GM19025 (cell line): Measurements from ENCODE around the gene SYNE1.

Experiments
- ATAC-seq: cut with Tn5 transposase; IDR thresholded peaks from one replicate; pipeline ENCODE4 v1.9.1; 2021; ENCODE audit warnings: mild to moderate bottlenecking, low read depth, moderate library complexity; ENCODE audit not compliant: unreplicated experiment

The SYNE1 gene

GRCh38 chr6:152259234-152259633 lies 377.9 kb downstream of the SYNE1 start:
- ATAC-seq, result no peak

GRCh38 chr6:152257581-152257980 lies 379.6 kb downstream of the SYNE1 start:
- no peak for ATAC-seq

DNA sequence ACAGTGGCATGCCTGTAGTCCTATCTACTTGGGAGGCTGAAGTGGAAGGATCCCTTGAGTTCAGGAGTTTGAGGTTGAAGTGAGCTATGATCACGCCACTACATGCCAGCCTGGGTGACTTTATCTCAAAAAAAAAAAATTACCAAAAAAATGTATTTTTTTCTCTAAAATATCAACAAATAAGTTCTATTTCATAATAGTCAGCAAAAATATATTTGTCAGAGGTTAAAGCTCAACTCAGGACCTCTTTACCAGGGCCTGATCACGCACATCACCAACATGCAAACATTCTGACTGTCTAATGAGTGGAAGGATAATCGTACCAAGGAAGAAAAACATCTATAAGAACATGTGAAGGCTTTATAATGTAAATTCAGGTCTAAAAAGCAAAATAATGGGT lies 387.0 kb downstream of the SYNE1 start:
- no peak for ATAC-seq

DNA sequence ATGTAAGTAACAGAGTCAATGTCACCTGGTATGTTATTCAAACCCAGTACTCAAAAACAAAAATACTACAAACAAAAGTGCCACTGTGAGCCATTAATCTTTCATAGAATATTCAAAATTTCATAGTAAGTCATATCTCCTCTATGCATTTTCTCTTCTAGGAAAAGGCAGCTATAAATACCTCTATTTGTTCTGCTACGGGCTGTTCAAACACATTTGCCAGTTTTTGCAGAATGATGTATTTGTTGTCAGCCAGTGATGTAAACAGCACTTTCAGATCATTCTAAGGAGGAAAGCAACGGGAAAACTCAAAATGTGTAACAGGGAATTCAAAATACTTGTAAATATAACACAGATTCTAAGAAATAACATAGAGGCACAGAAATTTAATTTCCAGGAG lies 388.2 kb downstream of the SYNE1 start:
- no peak for ATAC-seq

DNA sequence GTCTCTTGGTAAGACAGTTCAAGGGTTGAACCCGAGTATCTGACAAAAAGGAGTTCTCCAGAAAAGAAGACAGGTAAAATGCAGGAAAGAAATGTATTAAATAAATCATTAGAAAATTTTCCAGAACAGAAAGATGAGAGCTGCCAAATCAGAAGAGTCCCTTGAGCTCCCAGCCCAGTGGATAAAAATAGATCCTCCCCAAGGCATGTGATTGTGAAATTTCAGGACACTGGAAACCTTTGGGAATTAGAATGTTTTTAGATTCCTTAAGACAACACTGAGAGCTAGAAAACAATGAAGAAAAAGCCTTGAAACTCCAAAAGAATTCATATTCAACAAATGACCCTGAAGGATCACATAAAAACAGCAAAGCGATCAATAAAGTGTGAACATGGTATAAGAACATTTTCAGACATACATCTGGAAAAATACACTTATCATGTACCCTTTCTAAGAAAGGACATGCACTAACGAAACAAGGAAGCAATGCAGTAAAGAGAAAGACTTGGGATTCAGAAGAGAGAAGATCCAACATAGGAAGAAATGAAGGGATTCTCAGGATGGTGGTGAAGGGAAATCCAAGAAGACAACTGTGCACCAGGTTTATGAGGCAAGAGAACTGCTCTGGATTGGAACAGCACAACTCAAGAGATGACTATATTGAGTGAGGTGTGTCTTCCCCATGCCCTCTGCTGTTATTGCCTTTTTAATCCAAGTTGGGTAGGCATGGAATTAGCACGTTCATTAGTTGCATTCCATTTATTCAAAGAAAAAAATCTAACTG lies 390.4 kb downstream of the SYNE1 start:
- no peak for ATAC-seq

- no peak for ATAC-seq
Observed at GRCh38 chr6:152244998-152245630, 392.0 kb downstream of the SYNE1 start.

DNA sequence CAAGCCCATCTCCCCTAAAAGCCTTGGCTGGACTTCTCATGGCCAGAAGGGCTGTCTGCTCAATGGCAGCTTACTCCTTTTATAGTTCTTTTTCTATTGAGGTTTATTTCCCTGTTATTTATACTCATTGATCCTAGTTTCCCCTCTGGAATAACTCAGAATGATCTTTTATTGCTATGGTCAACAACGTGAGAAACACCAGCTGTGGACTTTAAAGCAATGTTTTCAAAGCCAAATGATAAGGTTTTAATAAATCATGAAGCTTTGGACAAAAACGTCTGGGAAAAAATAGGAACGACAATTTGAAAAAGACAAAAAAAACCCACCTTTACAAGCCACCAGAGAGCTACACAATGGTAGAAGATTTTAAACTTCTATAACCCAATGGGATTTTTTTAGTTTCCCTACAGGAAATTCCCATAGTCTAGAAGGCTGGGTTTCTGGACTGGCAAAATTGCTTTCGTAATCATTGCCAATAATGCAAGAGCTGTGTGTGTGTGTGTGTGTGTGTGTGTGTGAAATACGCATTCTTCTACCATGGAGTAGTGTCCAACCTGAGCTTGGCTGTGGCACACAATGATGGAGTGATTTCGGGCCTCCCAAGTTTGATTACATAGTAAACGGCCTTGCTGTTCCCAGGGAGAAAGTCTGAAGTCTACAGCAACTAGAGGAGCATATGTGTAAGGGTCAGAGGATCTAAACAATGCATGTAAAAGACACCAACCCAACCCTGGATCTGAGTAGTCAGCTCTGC lies 396.0 kb downstream of the SYNE1 start:
- no peak for ATAC-seq

- ATAC-seq, result no peak
Observed at GRCh38 chr6:152240436-152240835, 396.7 kb downstream of the SYNE1 start.

DNA sequence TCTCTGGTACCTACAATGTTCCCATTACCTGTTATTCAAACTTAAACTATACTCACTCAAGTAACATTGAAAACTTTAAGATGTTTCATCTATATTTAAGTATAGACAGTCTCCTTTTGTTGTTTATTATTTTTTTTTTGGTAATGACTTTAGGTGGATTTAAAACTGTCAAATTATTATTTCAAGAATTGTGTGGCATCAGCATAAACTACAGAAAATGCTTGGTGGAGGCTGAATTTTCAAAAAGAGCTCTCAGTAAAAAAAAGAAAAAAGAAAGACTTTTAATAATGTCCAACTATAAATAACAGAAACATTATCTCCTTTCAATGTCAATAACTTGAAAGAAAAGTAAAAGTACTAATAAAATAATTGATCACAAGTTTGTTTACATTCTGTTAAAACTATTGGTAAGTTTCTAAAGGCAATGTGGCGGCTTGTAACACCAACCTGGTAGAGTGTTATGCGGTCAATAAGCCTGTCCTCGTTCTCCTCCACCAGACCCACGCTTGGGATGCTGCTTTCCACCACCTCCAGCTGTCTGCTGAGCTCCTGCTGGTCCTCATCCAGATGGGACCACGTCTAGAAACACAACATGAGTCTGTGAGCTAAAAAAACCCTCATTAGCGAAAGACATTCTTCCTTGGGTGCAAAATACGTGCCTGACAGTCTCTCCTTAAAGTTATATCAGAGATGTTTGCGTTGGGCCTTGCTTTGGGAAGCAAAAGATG lies 400.6 kb downstream of the SYNE1 start:
- no peak for ATAC-seq

- no peak for ATAC-seq
Observed at GRCh38 chr6:152233547-152234320, 403.4 kb downstream of the SYNE1 start.

DNA sequence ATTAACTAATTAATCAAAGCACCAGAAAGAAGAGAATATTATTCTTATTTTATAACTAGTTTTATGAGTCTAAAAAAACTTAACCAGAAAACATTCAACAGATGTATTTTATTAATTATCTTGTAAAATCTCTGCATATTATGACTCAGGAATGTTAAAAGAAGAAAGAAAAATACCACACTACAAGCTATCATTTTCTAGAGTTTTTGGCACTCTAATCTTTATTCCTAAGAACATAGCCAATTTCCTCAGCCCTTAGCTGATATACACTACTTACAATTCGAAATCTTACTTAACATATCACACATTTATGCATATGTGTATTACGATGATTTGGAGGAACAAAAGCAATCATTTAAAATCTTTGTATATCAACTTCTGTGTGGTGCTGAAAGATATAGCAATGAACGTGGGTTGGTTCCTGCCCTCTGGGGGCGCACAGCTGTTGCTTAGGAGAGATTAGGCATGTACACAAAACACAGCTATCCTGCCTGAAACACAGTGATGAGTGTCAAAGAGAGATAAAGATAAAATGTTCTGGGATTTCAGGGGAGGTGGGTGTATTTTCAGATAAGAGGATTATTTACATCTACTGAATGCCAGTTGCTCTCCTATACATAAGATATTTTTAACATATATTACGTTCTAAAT lies 404.5 kb downstream of the SYNE1 start:
- ATAC-seq, result no peak

GRCh38 chr6:152229330-152229729 lies 407.8 kb downstream of the SYNE1 start:
- ATAC-seq, result no peak

DNA sequence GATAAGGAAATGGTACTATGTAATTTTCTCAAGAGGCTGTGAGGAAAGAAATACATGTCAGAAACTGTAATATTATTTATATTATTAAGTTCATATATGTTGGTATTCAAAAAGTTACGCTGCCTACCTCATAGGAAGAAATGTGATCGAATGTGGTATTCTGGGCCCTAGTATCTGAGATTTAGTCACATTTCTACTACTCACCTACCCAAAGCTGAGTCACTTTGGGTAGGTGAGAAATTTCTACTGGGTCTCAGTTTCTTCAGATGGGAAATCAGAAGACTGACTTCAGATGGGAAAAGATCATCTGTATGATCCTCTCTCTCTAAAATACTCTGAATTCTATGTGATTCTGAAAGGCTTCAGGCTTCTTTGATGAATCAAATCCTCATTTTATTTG lies 411.0 kb downstream of the SYNE1 start:
- ATAC-seq, result no peak

DNA sequence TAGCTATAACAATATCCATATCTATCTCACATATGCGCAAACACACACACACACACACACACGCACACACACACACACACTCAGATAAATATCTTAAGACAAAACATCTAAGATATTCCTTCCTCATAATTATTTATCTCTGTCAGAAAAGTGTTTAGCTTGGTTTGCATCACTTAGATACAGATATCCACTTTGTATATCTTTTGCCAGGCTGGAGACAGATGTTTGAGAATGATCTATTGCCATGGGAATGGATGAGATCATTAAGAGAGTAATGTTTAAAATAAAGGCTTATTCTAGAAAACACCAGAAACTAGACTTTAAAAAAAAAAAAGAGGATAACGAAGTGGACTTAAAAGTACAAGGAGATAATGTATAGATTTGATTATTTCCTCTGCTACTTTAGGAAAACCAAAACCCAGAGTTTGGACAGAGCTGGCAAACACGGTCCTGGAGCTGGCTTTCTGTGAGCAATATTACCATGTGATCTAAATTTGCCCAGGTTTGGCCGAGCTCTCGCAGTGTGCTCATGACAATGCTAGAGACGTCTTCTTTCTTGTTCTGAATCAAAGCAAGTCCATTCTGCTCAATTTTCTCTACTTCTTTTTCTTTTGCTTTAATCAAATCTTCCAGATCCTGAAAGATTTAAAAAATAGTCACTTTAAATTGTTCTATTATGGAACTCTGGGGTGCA lies 411.8 kb downstream of the SYNE1 start:
- ATAC-seq, result no peak

DNA sequence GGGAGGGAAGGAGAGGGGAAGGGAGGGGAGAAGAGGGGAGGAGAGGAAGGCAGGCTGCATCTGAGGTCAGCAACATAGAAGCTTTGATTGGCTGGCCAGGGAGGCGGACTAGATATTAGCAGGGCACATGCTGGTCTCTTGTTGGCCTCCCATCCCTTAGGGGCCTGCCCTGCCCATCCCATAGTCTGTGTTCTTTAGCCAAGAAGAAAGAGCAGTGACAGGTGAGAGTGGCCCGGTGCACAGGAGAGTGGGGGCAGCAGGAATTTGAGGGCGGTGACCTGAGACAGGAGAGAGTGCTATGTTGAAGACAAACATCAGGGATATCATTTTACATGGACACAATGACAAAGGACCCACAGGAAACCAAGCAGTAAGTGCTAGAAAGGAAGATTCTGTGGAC lies 413.5 kb downstream of the SYNE1 start:
- ATAC-seq, result no peak

GRCh38 chr6:152221806-152222628 lies 415.1 kb downstream of the SYNE1 start:
- ATAC-seq, result no peak

DNA sequence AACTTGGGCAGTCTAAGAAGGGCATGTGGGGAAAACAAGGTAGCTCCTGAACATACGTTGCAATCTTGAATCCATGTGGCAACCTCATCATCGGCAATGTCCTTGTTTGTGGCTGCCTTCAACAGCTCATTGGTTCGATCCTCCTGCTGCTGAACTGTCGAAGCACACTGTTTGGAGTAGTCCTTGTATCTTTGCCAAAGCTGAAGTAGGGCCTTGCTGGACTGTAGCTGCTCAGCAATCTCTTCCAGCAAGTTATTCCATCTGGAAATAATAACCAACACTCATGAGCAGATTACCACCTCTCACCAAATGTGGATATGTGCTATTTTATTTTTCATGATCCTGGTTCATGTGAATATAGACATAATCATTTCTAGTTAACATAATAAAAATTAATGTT lies 416.4 kb downstream of the SYNE1 start:
- ATAC-seq, result no peak

DNA sequence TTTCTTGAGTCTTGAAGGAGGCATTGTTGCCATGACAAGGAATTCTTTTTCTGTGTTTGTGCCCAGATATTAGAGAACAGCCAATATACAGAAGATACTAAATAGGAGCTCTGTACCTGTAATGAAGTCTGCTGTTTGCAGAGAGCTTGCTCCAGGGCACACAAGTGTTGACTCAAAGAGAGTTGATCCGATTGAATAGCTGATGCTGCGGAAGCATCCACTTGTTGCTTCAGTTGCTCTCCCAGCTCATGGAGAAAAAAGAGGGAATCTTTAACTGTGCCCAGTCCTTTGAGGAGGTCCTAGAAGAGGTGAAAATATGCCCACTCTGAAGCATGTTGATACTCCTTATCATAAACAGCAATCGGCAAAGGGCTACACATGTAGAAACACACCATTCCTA lies 418.3 kb downstream of the SYNE1 start:
- no peak for ATAC-seq
